Measurements from ENCODE around the gene CMTM6.

DNA sequence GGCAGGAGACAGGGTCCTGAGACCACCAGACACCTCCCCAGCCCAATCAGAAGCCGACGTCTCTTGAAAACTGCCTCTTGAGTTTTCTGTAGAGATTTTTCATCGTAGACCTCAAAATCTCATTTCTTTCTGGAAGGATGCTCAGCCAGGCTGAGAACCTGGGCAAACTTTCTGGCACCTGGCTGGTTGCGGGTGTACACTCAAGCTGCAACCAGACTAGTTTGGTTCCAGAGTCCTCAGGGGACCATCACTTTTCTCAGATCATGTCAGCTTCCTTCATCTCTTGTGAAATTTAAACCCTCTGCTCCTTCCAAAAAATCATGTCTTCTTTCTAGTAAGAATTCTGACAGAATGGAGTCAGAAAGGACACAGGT, 65.8 kb downstream of the CMTM6 start:
- TF ChIP-seq, protein P1, sequence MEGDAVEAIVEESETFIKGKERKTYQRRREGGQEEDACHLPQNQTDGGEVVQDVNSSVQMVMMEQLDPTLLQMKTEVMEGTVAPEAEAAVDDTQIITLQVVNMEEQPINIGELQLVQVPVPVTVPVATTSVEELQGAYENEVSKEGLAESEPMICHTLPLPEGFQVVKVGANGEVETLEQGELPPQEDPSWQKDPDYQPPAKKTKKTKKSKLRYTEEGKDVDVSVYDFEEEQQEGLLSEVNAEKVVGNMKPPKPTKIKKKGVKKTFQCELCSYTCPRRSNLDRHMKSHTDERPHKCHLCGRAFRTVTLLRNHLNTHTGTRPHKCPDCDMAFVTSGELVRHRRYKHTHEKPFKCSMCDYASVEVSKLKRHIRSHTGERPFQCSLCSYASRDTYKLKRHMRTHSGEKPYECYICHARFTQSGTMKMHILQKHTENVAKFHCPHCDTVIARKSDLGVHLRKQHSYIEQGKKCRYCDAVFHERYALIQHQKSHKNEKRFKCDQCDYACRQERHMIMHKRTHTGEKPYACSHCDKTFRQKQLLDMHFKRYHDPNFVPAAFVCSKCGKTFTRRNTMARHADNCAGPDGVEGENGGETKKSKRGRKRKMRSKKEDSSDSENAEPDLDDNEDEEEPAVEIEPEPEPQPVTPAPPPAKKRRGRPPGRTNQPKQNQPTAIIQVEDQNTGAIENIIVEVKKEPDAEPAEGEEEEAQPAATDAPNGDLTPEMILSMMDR (IDR thresholded peaks at IDR 0.05; ENCODE audit: insufficient read depth, low read depth, low read length) = no peak
- no peak for TF ChIP-seq EZH2 (IDR thresholded peaks at IDR 0.05; ENCODE audit: insufficient read depth, low read length)

All from astrocyte (in vitro differentiated cells and primary cell).